H1 (cell line): Measurements from ENCODE around the gene TPM2. TPM values are rescaled to one million over a fixed set of nuclear protein-coding genes. Genes with fewer than 3 reads are reported as not detected.

Source experiments
- BACH1 ChIP-seq: IDR thresholded peaks from 2 replicates; pipeline ENCODE4 v1.6.1; 2012; ENCODE audit warnings: low read length, improper control_type of control experiment
- CBX8 ChIP-seq: fragments of 300-800, 300-1000 bp; sonication (generic); IDR thresholded peaks from 2 replicates; pipeline ENCODE4 v1.7.1; 2016; ENCODE audit warnings: low read depth, low read length, borderline replicate concordance
- CTBP2 ChIP-seq: IDR thresholded peaks from 2 replicates; pipeline ENCODE4 v1.7.0; 2011; ENCODE audit warnings: borderline replicate concordance, mild to moderate bottlenecking, moderate library complexity, mixed read lengths, low read length; ENCODE audit not compliant: insufficient read depth, insufficient read length
- EP300 ChIP-seq, 2 experiments: IDR thresholded peaks; 1 replicate in 1 of 2; 2 replicates in 1 of 2; pipeline ENCODE4 v1.6.1; 2011 to 2012; ENCODE audit warnings: low read depth in 2 of 2, low read length in 2 of 2, mild to moderate bottlenecking in 2 of 2, borderline replicate concordance in 1 of 2, inconsistent platforms in 1 of 2, moderate library complexity in 1 of 2
- EZH2 ChIP-seq: fragments of 200-600 bp; sonication (generic); IDR thresholded peaks from 2 replicates; pipeline ENCODE4 v1.7.1; 2012; ENCODE audit warnings: low read depth, mild to moderate bottlenecking, moderate library complexity, low read length, inconsistent platforms; ENCODE audit not compliant: severe bottlenecking
- GTF2F1 ChIP-seq: IDR thresholded peaks from 2 replicates; pipeline ENCODE4 v1.6.1; 2012; ENCODE audit warnings: low read depth, low read length, improper control_type of control experiment, borderline replicate concordance
- JUN ChIP-seq: IDR thresholded peaks from 2 replicates; pipeline ENCODE4 v1.6.1; 2011; ENCODE audit warnings: low read depth, mild to moderate bottlenecking, improper control_type of control experiment, low read length
- KDM1A ChIP-seq: fragments of 200-600, 300-600 bp; sonication (generic); IDR thresholded peaks from 2 replicates; pipeline ENCODE4 v1.7.1; 2016; ENCODE audit warnings: mild to moderate bottlenecking, low read length, borderline replicate concordance
- KDM4A ChIP-seq: IDR thresholded peaks from one replicate; pipeline ENCODE4 v1.7.1; 2012; ENCODE audit warnings: low read depth, mild to moderate bottlenecking, moderate library complexity, low read length, inconsistent platforms; ENCODE audit not compliant: severe bottlenecking
- MAX ChIP-seq: IDR thresholded peaks from 2 replicates; pipeline ENCODE4 v1.6.1; 2012; ENCODE audit warnings: inconsistent platforms
- NRF1 ChIP-seq: IDR thresholded peaks from 2 replicates; pipeline ENCODE4 v1.6.1; 2011; ENCODE audit warnings: mild to moderate bottlenecking, low read depth, low read length, improper control_type of control experiment
- POLR2AphosphoS5 ChIP-seq: IDR thresholded peaks from 2 replicates; pipeline ENCODE4 v1.6.1; 2011; ENCODE audit warnings: low read depth, low read length
- RNF2 ChIP-seq: fragments of 200-900, 300-1000 bp; sonication (generic); IDR thresholded peaks from 2 replicates; pipeline ENCODE4 v1.7.1; 2016; ENCODE audit warnings: borderline replicate concordance, low read depth, mild to moderate bottlenecking, antibody characterized with exemption, low read length; ENCODE audit not compliant: poor library complexity, severe bottlenecking; ENCODE audit errors: missing control alignments
- SIN3A ChIP-seq, 2 experiments: IDR thresholded peaks in 1 of 2; conservative IDR thresholded peaks in 1 of 2; 2 replicates each; pipeline ENCODE4 v1.6.1; 2011 to 2012; ENCODE audit warnings: low read length in 2 of 2, improper control_type of control experiment in 1 of 2, low read depth in 1 of 2, mild to moderate bottlenecking in 1 of 2
- SIX5 ChIP-seq: IDR thresholded peaks from 2 replicates; pipeline ENCODE4 v1.6.1; 2011; ENCODE audit warnings: mild to moderate bottlenecking, low read depth, low read length
- SUZ12 ChIP-seq: fragments of 200-600 bp; sonication (generic); IDR thresholded peaks from 2 replicates; pipeline ENCODE4 v1.6.1; 2012; ENCODE audit warnings: mild to moderate bottlenecking, inconsistent platforms, low read length, moderate library complexity, mixed read lengths
- TAF7 ChIP-seq: optimal IDR thresholded peaks from 2 replicates; pipeline ENCODE3; 2011; ENCODE audit warnings: low read depth, mild to moderate bottlenecking, inconsistent platforms, low read length, moderate library complexity, borderline replicate concordance
- USF2 ChIP-seq: IDR thresholded peaks from 2 replicates; pipeline ENCODE4 v1.6.1; 2011; ENCODE audit warnings: low read length, improper control_type of control experiment
- ZNF274 ChIP-seq: IDR thresholded peaks from 2 replicates; pipeline ENCODE4 v1.7.0; 2012; ENCODE audit warnings: low read length, borderline replicate concordance; ENCODE audit errors: extremely low read depth
- polyA plus RNA-seq, 7 experiments: library from polyadenylated mRNA; depleted of rRNA in 3 of 7; stranded (reverse) in 5 of 7; unstranded in 2 of 7; fragments of >200 nt in 5 of 7; fragments of 200-250 nt in 2 of 7; gene quantifications; 1 replicate in 5 of 7; 2 replicates in 1 of 7; 4 replicates in 1 of 7; pipeline versions ENCODE4 v1.2.1 to v1.2.3, GENCODE V29; 2011 to 2013; ENCODE audit warnings: missing spikeins in 2 of 7, mixed read lengths in 2 of 7
- total RNA-seq: library from RNA; stranded (reverse); fragmentation: NEBNext Ultra II Directional; extraction: Animal tissue kit (Norgen Biotek cat#: 25700); gene quantifications from 2 replicates; pipeline ENCODE4 v1.2.1, GENCODE V29; 2021

Gene TPM2
- total and polyA plus RNA-seq, 2 of the 8 experiments (the other 6 are each of a cell fraction or from before 2014, with no cell fraction given) = 62.5 to 181 TPM

- TF ChIP-seq GTF2F1 (peak; percentile 77; the same call in 1 of the 2 replicates), CBX8 (no peak), ZNF274 (no peak), MAX (peak; percentile 99), JUN (no peak), SIX5 (0 out of 2 replicates have a peak, but pooled peaks have one; percentile 4), TAF7 (peak; percentile 70), EP300 (IDR thresholded peaks at IDR 0.05; ENCODE audit: borderline replicate concordance in 1 of 2, low read depth in 2 of 2, low read length in 2 of 2) (peak in 1 of 2 experiments; percentile 91; a peak in 1 of 3 replicates), RNF2 (no peak), NRF1 (no peak), POLR2AphosphoS5 (peak; percentile 83), KDM1A (peak; percentile 77; the same call in 1 of the 2 replicates), BACH1 (peak; percentile 95), USF2 (peak; percentile 4; the same call in 1 of the 2 replicates), SUZ12 (peak; percentile 78; the same call in 1 of the 2 replicates), KDM4A (peak; percentile 32), SIN3A (conservative IDR thresholded peaks at IDR 0.05 in 1 of 2, IDR thresholded peaks at IDR 0.05 in 1 of 2; ENCODE audit: low read depth in 1 of 2, low read length in 2 of 2) (peak; percentile 95), CTBP2 (no peak), EZH2 (no peak)
- TF ChIP-seq, all 59 proteins: peak for 33
Measured at GRCh38 chr9:35657546-35658136, 32.1 kb downstream of the TPM2 start, which contains the start of gene RMRP (continued).
